Measurements from ENCODE around the gene EFCAB8.
"Not testable (repeated sequence)": the region's sequence is repeated elsewhere in the genome, so short reads cannot be mapped to it uniquely, and the experiment has no call there.

Gene EFCAB8

DNA sequence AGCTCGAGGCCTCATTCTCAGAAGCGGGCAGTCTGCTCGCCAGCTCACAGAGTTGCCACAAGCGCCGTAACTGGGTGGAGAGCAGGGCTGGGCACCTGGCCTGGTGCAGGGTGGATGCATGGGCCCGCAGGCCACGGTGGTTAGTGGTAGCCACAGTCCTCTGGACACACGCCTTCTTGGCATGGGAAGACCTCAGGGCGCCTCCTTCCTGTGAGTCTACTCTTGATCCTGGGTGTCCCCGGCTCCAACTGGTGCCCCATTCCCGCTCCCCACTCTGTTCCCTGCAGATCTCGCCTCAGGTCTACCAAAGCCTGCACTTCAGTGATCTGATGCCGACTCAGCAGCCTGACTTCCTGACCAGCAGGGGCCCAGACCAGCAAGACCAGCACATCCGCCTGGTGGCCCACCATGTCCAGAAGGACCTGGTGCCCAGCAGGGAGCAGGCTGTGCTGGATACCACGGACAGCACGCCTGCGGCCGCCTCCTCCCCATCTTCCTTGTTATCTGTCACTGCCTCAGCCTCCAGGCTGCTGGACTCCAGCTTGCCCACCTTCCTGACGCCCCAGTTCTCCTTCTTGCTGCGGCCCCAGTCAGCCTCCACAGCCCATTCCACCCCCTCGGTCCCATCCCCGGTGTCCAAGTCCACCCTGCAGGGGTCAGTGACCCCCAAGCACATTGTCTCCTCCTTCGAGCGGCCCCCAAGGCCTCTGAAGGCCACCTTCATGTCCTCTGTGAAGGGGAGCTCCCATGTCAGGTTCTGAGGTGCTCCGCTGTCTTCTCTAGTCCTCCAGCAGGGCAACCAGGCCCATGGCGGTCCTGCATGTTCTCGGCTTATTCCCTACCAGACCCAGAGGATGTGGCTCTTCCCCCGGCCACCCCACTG is 102.4 kb downstream of the EFCAB8 start:
- no peak for DNase-seq

DNA sequence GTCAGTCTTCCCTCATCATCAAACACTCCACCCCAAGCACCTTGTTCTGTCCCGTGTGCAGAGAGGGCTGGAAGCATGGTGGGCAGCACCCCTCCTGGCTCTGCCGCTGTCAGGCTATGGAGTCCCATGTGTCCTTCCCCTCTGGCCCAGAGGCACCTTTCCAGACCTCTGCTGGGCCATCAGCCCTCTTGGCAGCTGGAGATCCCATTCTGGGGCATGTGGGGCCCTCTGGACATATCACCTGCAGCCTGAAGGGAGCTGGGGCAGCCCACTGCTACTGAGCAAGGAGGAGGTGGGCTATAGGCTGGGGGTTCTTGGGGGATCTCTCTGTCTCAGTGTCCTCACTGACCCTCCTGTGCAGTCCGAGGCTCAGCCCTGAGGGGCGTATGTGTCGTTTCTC is 103.3 kb downstream of the EFCAB8 start:
- DNase-seq = no peak

DNA sequence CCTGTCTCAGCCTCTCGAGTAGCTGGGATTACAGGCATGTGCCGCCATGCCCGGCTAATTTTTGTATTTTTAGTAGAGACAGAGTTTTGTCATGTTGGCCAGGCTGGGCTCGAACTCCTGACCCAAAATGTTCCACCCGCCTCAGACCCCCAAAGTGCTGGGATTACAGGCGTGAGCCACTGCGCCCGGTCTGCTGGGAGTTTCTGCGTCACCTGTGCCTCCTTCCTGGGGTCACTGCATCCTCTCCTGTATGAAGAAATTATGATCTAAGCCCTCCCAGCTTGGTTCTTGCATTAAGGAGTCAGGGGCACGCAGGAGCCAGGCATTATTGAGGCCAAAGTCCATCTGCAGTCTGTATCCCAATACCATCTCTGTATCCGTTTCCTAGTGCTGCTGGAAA is 103.9 kb downstream of the EFCAB8 start:
- DNase-seq = not testable (repeated sequence)

DNA sequence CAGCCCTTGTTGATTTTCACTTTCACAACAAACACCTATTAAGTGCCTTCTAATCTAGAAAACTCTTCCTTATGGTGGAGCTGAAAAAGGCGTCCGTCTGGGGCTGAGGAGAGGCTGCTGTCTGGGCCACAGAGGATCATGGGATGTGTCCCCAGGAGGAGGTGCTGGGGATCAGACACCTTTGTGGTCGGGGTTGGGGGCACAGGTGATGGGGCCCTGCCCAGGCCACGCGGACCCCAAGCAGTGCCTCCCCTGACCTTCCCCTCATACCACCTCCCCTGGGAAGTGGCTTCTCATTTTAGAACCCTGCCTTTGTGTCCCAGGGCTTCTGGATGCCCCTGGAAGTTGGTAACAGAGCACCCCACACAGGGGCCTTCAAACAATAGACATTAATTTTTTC is 104.5 kb downstream of the EFCAB8 start:
- no peak for DNase-seq

DNA sequence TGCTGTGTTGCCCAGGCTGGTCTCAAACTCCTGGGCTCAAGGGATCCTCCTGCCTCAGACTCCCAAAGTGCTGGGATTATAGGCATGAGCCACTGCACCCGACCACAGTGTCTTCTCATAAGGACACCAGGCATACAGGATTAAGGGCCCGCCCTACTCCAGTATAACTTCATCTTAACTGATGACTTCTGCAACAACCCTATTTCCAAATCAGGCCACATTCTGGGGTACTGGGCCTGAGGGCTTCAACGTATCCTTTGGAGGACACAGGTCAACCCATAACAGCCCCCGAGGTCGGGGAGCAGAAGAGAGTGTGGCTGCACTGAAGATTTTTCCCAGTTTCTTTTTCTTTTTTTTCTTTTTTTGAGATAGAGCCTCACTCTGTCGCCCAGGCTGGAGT is 105.9 kb downstream of the EFCAB8 start:
- DNase-seq = no peak

DNA sequence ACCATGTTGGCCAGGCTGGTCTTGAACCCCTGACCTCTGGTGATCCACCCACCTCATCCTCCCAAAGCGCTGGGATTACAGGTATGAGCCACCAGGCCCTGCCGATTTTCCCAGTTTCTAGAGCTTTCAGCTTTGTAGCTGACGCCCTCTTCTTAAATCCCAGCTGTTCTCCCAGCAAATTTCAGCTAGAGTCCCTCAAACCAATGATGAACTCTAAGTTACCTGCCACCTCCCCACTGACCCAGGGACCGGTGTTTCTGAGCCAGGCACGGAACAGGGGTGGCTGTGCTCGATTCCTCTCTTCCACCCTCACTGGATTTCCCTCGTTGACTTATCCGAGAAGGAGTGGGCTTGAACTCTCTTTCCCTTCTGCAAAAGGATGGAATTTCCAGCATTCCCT is 106.4 kb downstream of the EFCAB8 start:
- no peak for DNase-seq

DNA sequence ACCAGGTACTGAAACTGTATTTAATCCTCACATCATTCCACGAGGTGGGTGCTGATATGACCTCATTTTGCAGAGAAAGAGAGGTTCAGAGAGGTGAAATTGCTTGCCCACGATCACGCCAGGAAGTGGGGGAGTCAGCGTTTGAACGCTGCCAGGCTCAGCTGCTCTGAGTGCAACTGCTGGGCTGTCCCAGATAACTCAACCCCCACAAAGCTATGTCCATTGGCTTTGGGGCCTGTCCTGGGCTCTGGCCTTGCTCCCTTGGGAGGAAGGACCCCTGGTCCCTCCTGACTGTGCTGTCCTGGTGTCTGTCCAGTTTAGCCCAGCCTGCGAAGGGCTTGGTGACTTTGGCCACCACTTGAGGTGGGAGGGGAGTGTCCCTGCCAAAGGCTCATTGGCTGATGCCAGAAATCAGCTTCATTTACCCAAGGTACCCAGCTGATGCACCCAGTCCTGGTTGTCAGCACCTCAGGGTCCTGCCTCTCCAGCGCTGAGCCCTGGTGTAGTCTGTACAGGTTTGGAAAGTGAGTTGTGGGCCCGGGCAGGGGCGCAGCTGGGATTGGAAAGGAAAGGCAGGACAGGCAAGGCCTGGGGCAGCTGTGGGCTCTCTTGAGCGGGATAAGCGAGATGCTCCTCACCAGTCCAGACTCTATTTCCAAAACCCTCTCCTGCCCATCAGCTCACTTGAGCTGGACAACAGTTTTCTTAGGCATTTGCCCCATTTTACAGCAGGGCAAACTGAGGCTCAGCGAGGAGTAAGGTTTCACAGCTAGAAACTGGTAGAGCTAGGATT is 107.1 kb downstream of the EFCAB8 start:
- no peak for DNase-seq

DNA sequence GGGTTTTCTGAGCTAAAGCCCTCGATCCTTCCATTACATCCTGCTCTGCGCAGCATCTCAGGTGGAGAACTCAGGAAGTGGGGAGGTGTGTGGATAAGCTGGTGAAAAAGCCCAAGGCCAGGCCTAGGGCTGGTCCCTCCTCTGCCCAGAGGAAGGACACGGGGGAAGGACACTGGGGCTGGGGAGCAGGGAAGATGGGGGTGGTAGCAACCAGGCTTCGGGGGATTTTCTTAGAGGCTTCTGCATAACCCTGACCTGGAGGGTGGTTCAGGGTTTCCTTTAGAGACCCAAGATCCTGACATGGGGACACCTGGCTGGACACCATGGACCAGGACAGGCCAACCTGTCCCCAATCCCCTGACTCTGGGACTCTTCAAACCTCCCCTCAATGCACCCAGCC is 107.7 kb downstream of the EFCAB8 start:
- DNase-seq = no peak

DNA sequence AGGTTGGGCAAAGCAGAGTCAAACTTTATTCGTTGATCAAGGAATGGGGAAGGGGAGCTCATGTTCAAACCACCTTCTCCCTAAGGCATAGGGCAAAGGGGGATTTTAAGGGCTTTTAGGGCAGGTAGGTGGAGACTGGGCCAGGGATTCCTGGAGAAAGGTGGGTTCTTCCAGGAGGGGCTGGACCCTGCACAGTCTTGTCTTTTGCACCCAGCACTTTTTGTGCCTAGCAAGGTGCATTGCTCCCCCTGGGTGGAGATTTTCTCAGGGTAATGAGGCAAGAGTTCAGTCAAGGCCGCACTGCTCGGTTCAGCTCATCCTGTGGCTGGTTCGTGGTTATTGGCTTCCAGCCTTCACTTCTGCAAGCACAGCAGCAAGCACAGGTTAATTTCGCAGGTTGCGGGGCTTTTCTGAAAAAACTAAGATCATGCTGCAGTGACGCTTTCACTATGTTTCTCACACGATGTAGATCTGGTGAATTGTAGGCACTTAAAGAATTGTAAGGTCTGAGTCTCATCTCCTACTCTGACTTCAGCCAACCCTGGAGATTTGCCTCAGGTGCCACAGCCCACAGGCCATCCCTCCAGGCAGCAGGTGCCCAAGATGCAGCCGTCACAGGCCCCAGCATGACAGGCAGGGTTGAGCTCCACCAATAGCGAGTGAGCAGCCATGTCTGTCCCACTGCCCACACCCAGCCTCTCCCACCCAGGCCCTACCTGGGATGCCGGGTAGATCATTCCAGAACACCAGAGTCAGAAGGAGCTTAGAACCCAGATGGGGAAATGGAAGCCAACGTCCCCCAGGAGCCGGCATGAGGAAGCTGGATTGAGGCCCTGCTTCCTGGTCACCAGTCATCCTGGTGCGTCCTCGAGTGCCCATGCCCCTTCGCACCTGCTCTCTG is 108.4 kb downstream of the EFCAB8 start:
- DNase-seq = no peak

DNA sequence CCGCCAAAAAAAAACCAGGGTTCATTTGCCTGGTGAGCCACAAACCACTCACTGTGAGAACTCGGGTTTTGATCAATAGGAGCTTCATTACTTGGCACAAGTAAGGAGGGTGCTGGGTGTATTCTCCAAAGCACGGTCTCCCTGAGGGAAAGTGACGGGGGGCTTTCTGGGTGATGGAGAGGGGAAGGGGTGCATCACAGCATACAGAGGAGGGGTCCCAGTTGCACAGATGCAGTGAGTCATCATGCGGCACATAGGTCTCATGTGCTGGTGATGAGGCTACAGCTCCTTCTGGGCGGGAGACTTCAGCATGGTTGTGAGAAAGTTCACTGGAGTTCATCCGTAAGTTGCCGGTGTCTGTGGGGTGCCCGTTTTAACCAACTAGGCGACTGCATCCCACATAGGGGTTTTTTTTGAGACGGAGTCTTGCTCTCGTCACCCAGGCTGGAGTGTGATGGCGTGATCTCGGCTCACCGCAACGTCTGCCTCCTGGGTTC is 109.3 kb downstream of the EFCAB8 start:
- no peak for DNase-seq

DNA sequence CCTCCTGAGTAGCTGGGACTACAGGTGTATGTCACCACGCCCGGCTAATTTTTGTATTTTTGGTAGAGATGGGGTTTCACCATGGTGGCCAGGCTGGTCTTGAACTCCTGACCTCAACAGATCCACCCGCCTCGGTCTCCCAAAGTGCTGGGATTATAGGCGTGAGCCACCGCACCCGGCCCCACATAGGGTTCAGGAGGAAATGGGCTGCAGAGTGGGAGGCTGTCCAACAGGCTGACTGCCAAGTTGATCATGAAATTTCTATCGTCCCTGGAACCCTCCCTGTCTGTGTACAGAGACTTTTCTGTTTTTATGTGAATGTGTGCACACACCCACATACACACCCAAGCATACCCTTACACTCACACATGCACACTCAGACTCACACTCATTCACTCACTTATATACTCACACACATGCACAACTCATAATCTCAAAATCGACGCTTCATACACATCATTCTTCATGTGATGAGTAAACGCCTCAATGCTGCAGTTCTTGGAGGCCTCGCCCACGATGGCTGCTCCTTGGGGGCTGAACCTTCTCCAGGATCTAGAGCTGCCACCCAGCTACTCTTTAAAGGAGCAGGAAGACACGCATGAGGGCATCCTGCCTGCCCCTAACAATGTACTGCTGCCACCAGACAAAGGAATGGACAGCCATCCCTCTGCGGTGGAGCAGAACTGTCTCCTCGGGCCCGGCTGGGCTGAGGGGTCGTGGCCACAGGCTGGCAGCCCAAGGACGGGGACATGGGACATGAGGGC is 109.9 kb downstream of the EFCAB8 start:
- DNase-seq = no peak

DNA sequence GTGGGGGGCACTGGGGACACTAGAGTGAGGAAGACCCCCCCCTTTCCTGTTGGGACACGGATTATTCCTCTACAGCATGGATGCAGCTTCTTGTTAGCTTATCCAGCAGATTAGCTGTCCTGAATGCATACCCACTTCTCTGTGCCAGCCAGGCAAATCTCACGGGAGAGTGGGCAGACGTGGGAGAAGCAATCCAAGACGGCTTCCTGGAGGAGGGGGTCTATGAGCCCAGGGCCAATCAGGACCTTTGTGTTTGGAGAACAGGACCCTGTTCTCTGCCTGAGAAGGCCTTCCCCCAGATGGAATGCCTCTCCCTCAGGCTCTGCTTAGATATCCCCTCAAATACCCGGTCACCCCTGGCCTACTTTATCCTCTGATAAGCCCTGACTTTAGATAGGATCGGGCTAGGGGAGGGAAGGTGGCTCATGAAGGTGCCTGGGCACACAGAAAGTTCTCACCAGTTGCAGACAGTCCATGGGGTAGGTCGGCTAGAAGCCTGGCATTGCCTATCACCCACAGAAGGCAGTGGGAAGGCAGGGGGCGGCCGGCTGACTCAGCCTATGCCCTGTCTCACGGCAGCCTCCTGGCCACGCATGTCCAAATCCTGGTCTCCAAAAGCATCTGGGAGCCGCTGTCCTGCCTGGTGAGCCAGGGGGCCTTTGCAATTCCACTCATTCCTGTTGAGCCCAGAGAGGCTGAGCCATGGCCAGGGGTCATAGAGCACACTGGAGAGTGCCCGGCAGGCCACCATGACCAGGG is 110.8 kb downstream of the EFCAB8 start:
- DNase-seq = no peak

DNA sequence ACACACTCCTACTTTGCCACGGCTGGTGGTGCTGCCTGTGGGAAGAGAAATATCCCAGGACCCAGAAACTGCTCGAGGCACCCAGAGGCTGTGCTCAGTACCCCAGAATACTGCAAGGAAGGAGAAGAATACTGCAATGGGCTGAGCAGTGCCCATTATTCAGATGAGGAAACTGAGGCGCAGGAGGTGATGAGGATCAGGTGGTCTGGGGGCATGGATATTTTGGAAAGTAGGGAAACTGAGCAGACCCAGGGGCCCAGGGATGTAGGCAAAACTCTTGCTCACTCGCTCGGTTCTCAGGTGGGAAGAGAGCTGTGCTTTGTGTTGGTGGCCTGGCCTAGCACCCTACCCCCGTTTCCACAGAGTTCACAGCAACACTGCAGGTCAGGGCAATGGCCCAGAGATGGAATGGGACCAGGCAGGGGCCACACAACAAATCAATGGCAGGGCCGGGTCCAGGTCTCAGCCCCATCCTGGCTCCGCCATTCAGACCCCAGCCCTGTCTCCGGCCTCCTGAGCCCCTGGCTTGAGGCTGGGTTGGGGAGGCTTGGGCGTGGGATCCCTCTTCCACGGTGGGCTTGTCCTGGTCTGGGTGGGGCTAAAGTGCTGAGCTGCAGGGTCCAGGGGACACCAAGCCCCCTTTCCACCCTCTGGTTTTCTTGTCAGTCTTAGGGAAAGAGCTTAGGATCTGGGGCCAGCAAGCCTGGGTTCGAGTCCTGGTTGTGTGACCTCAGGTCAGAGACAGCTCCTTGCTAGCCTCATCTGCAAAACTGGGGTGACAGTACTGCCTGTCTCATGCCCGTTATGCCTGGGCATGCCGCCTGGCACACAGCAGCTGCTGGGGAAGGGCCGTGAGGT is 111.6 kb downstream of the EFCAB8 start:
- DNase-seq = no peak

DNA sequence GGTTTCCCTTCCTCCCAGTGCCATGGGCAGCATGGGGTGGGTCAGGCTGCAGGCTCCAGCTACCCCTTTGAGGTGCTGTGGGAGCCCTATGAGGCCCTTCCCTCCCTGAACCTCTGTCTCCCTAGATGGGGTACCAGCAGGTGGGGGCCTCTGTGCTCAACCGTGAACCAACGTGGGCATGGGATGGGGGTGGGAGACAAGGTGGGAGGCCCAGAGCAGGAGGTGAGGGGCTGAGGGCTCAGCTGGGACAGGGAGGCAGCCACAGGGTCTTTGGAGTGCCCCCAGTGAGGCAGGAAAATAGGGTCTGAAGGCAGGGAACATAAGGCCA is 112.2 kb downstream of the EFCAB8 start:
- DNase-seq = no peak

DNA sequence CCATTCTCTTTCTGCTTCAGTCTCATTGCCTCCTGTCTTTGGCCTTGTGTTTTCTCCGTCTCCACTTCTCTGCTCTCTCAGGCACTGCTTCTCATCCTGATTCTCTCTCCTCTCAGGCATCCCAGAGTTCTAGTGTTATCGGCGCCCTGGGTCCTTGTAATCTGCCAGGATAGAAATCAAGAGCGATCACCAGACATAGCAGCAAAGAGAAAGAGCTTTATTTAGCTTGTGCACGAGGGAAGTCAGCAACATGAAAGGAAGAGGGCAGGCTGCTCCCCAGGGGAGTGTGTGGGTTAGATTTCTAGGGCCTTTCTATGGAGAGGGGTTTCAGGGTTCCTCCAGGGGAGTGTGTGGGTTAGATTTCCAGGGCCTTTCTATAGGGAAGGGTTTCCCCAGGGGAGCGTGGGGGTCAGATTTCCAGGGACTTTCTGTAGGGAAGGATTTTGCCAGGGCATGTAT is 113.0 kb downstream of the EFCAB8 start:
- no peak for DNase-seq

DNA sequence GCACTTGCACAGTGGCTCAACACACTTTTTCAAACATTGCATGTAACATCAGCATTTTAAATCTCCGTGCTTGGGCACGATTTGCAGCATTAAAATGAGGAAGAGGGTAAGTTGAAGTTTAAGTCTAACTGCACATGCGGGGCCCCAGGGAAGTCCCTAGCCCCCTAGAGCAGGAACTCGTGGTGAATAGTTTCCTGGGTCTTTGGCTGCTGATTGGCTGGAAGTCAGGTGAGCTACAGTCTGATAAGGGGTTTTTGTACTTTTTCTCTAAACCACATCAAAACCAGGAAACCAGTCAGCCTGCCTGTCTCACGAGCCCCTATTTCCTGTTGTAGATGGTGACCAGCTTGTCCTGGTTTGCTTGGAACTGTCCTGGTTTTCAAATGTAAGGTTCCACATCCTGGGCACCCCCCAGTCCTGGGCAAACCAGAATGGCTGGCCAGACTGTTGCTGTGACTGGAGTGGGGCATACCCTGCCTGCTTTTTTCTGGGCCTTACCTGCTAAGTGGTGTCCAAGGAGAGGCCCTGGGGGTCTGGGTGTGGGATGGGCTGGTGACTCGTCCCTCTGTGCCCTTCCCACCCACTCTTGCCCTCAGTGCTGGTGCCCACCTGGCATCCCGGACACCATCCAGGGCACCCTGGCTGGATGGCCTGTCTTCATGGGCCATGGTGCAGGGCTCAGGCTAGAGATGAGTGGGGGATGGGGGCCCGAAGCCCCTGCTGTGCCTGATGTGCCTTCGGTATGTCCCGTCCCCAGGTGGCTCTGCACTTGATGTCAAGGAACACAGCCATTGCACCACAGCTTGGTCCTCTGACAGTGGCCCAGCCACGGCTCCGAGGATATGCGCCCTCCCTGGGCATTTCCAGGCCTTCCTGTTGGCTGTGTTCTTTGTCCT is 113.7 kb downstream of the EFCAB8 start:
- no peak for DNase-seq

DNA sequence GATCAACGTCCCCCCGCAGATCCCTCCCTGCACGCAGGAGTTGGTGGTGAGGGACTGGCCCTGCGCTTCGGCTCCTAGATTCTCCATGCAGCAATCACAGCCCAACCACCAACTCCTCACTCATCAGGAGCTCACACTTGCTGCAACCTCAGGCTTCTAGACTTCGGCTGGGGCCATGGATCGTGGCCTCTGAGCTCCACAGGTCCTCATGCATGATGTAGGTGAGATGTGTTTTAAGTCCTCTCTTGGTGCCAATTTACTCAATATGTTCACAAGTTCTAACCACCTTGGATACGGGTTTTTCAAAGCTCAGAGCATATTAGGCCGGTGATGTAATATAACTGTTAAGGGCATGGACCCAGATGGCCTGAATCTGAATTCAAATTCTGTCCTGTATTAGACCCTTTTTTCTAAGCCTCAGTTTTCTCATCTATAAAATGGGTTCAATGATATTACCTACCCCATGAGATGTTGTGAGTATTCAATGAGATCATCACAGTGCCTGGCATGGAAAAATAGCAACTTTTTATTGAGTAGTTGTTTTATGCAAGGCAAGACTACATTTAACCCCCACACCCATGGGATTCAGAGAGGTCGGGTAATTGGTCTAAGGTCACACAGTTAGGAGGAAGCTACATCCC is 114.5 kb downstream of the EFCAB8 start:
- DNase-seq = no peak

DNA sequence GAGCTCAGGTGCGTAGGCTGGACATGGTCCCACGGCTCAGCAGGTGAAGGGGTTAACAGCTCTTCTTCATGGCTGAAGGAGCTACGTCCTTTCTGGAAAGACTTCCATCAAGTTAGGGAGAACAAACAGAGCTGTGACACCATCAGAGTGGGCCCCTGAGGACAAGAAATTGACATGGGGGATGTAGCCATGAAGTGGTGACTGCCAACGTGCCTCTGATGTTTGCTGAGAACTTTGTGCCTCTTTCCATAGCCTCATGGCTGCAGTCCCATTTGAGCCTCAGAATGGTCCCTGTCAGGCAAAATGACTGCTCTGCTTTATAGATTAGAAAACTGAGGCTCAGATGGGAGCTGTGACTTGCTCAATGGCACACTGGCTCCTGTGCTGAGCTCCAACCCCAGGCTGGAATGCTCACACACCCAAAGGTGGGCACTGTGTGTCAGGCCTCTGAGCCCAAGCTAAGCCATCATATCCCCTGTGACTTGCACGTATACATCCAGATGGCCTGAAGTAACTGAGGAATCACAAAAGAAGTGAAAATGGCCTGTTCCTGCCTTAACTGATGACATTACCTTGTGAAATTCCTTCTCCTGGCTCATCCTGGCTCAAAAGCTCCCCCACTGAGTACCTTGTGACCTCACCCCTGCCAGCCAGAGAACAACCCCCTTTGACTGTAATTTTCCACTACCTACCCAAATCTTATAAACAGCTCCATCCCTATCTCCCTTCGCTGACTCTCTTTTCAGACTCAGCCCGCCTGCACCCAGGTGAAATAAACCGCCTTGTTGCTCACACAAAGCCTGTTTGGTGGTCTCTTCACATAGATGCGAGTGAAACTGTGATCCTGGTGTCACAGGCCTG is 115.7 kb downstream of the EFCAB8 start:
- DNase-seq = not testable (repeated sequence)

All from NCI-H1930 (cell line).